ENCODE measurements around the gene GPRASP3.

GRCh38 chrX:102711872-102712215, 8.7 kb upstream of the GPRASP3 start:
- TF ChIP-seq POLR2A (IDR thresholded peaks at IDR 0.05): no peak
- no peak for TF ChIP-seq CTCF (IDR thresholded peaks at IDR 0.05)
- no peak for TF ChIP-seq EP300 (IDR thresholded peaks at IDR 0.05)
